IMR-90 (cell line): ENCODE results near the gene ZNF607.

Experiments used
- BHLHE40 ChIP-seq: fragments of 150-350 bp; IDR thresholded peaks from 2 replicates; pipeline ENCODE4 v1.6.1; 2016; ENCODE audit warnings: mild to moderate bottlenecking, low read depth, low read length
- CEBPB ChIP-seq: IDR thresholded peaks from 2 replicates; pipeline ENCODE4 v1.6.1; 2012; ENCODE audit warnings: low read depth, low read length, improper control_type of control experiment
- CHD1 ChIP-seq: IDR thresholded peaks from 2 replicates; pipeline ENCODE4 v1.6.1; 2012; ENCODE audit warnings: low read depth, low read length, improper control_type of control experiment
- CTCF ChIP-seq: conservative IDR thresholded peaks from 2 replicates; pipeline ENCODE4 v1.5.1; 2012; ENCODE audit warnings: mild to moderate bottlenecking, low read depth, low read length, improper control_type of control experiment
- MAFK ChIP-seq: IDR thresholded peaks from 2 replicates; pipeline ENCODE4 v1.6.1; 2012; ENCODE audit warnings: low read depth, low read length, improper control_type of control experiment
- MXI1 ChIP-seq: IDR thresholded peaks from 2 replicates; pipeline ENCODE4 v1.6.1; 2012; ENCODE audit warnings: low read depth, mild to moderate bottlenecking, low read length, moderate library complexity, borderline replicate concordance
- NFE2L2 ChIP-seq: fragments of 150-350 bp; IDR thresholded peaks from 2 replicates; pipeline ENCODE4 v1.6.1; 2016; ENCODE audit warnings: low read depth, mild to moderate bottlenecking, low read length
- POLR2A ChIP-seq: IDR thresholded peaks from 2 replicates; pipeline ENCODE4 v1.6.1; 2012; ENCODE audit warnings: mild to moderate bottlenecking, low read depth, low read length
- RAD21 ChIP-seq: IDR thresholded peaks from 2 replicates; pipeline ENCODE4 v1.6.1; 2012; ENCODE audit warnings: low read length, improper control_type of control experiment
- RCOR1 ChIP-seq: IDR thresholded peaks from 2 replicates; pipeline ENCODE4 v1.6.1; 2012; ENCODE audit warnings: mild to moderate bottlenecking, low read length, improper control_type of control experiment; ENCODE audit not compliant: insufficient replicate concordance
- RFX5 ChIP-seq: IDR thresholded peaks from 2 replicates; pipeline ENCODE4 v1.8.0; 2012; ENCODE audit warnings: low read depth, mild to moderate bottlenecking, low read length, moderate library complexity
- SMC3 ChIP-seq: fragments of 150-350 bp; IDR thresholded peaks from 2 replicates; pipeline ENCODE4 v1.6.1; 2016; ENCODE audit warnings: low read depth, mild to moderate bottlenecking, antibody characterized with exemption, low read length, moderate library complexity
- USF2 ChIP-seq: fragments of 150-350 bp; IDR thresholded peaks from 2 replicates; pipeline ENCODE4 v1.6.1; 2017; ENCODE audit warnings: mild to moderate bottlenecking, antibody characterized with exemption, low read length, low read depth

- no peak for TF ChIP-seq CTCF
- TF ChIP-seq MAFK = no peak
- no peak for TF ChIP-seq BHLHE40
- TF ChIP-seq POLR2A = no peak
- no peak for TF ChIP-seq RAD21
- no peak for TF ChIP-seq USF2
- TF ChIP-seq SMC3 = no peak
- TF ChIP-seq CHD1 = no peak
- no peak for TF ChIP-seq CEBPB
- no peak for TF ChIP-seq RFX5
- no peak for TF ChIP-seq RCOR1
- no peak for TF ChIP-seq NFE2L2
- no peak for TF ChIP-seq MXI1
These were observed 50.1 kb downstream of the ZNF607 start for GRCh38 chr19:37669450-37669914.
